Activated T-helper 17 cell treated with anti-CD3 and anti-CD28 coated beads, Interleukin-2, amount 50 U/mL, for 72 hours (primary cell): ENCODE results near the gene DPP8. TPM values are rescaled to one million over a fixed set of nuclear protein-coding genes. Genes with fewer than 3 reads are reported as not detected.

Source experiments
- ATAC-seq: fragments of 150-1000 bp; cut with Tn5 transposase; replicated peaks from 2 replicates; pipeline ENCODE4 v1.10.0; 2021; ENCODE audit warnings: mild to moderate bottlenecking, moderate library complexity
- H3K27ac Mint-ChIP-seq: one replicate; pipeline ENCODE4 v1.8.0; 2022; ENCODE audit warnings: mixed read lengths
- H3K27me3 Mint-ChIP-seq: one replicate; pipeline ENCODE4 v1.8.0; 2022; ENCODE audit warnings: mixed read lengths
- H3K36me3 Mint-ChIP-seq: one replicate; pipeline ENCODE4 v1.8.0; 2022; ENCODE audit warnings: low read depth, mild to moderate bottlenecking, mixed read lengths
- H3K4me1 Mint-ChIP-seq: one replicate; pipeline ENCODE4 v1.8.0; 2022; ENCODE audit warnings: mixed read lengths
- H3K4me3 Mint-ChIP-seq: one replicate; pipeline ENCODE4 v1.8.0; 2022; ENCODE audit warnings: mild to moderate bottlenecking, mixed read lengths
- H3K9me3 Mint-ChIP-seq: one replicate; pipeline ENCODE4 v1.8.0; 2022; ENCODE audit warnings: mixed read lengths
- total RNA-seq, 2 donors: library from RNA; stranded (reverse); gene quantifications; one replicate each; pipeline ENCODE4 v1.2.3, GENCODE V29; 2022

Gene DPP8
- total RNA-seq, 2 donors from 2014 or later = 30.7 to 31.4 TPM

DNA sequence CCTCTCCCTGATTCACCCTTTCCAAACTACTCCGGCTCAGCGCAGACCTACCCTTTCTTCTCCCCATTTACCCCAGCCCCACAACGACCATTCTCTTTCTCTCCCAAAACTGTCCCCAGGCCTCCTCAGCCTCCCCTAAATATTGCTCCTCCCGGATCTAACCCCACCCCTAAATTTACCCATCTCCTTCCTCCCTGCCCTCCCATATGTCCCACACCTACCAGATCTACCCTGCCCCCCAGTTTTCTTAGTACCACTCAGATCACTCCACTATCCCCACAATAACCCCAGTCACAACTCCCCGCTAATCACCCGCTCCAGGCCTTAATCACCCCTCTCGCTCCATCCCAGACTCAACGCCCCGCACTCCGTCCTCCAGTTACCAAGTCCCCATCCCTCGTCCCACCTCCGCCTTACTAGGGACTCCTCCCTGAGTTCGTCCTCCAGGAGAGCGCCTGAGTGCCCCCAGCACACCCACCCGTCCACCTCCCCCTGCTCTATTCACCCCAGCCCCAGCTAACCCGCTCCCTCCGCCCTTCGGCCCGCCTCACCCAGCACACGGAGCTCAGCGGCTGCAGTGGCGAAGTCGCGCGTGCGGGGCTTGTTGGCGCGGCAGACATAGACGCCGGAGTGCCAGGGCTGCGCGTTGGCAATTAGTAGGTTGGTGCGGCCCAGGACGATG is 121.1 kb downstream of the DPP8 start:
- Mint-ChIP-seq H3K27me3 (peaks cover 61% of the 10 kb centered on the region), H3K27ac (no peak overlapping the region), H3K4me1 (peaks cover 5% of the 10 kb centered on the region), H3K9me3 (no peaks in the 10 kb centered on the region), H3K36me3 (no peaks in the 10 kb centered on the region), H3K4me3 (no peak overlapping the region)
- ATAC-seq = no peak

DNA sequence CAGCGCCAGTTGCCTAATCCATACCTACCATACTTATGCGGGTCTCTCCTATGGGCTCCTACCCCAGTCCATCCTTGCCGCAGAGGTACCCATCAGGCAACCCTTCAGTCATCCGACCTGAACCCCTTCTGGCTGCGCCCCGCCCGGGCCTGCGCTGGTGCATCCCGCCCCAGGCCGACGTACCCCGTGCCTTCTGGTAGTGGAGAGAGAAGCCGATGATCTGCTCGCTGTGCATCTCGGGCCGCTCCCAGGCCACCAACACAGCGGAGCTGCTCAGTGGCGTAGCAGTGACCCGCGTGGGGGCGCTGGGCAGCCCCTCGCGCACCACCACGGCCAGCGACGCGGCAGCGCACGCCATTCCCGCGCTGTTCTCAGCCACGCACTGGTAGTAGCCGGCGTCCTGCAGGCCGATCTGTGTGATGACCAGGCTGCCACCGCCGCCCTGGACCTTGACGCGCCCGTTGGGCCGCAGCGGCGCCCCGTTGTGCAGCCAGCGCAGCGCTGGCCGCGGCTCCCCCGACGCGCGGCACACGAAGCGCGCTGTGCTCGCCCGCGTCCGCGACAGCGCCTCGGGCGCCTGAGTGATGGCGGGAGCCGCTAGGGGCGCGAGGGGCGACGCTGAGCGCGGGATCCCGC is 121.8 kb downstream of the DPP8 start:
- peaks cover 5% of the 10 kb centered on the region for H3K4me1 Mint-ChIP-seq
- H3K9me3 Mint-ChIP-seq = no peaks in the 10 kb centered on the region
- no peaks in the 10 kb centered on the region for H3K36me3 Mint-ChIP-seq
- no peak for ATAC-seq
- H3K4me3 Mint-ChIP-seq = no peak overlapping the region
- no peak overlapping the region for H3K27ac Mint-ChIP-seq
- peaks cover 56% of the 10 kb centered on the region for H3K27me3 Mint-ChIP-seq

GRCh38 chr15:65394936-65395335 is 122.6 kb downstream of the DPP8 start:
- ATAC-seq = no peak
- Mint-ChIP-seq H3K4me1 (peaks cover 5% of the 10 kb centered on the region), H3K27ac (no peak overlapping the region), H3K9me3 (no peaks in the 10 kb centered on the region), H3K27me3 (peaks cover 52% of the 10 kb centered on the region), H3K36me3 (no peaks in the 10 kb centered on the region), H3K4me3 (no peak overlapping the region)

DNA sequence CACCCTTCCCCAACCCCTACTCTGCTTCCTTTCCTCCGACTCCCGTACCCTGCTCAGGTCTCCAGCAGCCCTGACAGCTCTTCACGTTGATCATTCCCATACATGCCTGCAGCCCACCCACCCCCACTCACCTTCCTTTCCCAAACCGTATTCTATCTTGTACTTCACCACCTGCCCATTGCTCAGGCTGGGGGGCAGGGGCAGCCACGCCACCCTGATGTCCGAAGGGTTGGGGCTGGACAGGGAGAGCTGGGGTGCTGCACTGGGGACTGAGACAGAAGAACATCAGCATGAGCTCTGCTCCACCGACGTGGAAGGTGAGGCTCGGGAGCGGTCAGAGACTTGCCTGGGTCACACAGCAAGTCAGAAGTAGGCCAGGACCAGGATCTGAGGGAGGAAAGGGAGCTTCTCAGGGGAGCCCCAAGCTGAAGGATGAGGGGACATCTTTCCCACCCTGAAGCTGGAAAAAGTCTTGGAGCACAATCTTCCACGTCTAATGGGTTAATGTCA is 123.2 kb downstream of the DPP8 start:
- H3K9me3 Mint-ChIP-seq = no peaks in the 10 kb centered on the region
- H3K36me3 Mint-ChIP-seq = no peaks in the 10 kb centered on the region
- no peak for ATAC-seq
- H3K4me1 Mint-ChIP-seq = peaks cover 5% of the 10 kb centered on the region
- H3K27ac Mint-ChIP-seq = no peak overlapping the region
- H3K27me3 Mint-ChIP-seq = peaks cover 53% of the 10 kb centered on the region
- H3K4me3 Mint-ChIP-seq = no peak overlapping the region

- Mint-ChIP-seq H3K36me3 (no peaks in the 10 kb centered on the region), H3K27ac (no peak overlapping the region), H3K4me3 (no peak overlapping the region), H3K4me1 (peaks cover 5% of the 10 kb centered on the region), H3K9me3 (no peaks in the 10 kb centered on the region), H3K27me3 (peaks cover 52% of the 10 kb centered on the region)
- ATAC-seq = no peak
These were observed 123.9 kb downstream of the DPP8 start for GRCh38 chr15:65393557-65393956.

DNA sequence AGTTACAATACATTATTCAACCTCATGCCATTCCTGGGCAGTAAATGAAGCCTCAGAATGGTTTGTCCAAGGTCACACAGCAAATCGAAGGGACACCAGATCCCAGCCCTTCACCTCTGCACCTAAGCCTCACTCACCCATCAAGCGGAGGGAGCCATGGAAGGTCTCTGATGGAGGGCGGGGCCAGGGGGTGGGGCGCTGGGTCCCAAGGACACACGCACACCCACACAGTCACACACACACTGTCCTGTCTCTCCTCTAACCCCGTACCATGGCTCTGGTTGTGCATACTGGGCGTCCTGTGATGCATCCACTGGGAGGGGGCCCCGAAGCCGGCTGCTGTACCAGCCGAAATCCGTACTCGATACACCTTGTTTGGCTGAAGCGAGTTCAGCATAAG is 124.4 kb downstream of the DPP8 start:
- Mint-ChIP-seq H3K4me1 (peaks cover 5% of the 10 kb centered on the region), H3K27me3 (peaks cover 52% of the 10 kb centered on the region), H3K9me3 (no peaks in the 10 kb centered on the region), H3K27ac (no peak overlapping the region), H3K36me3 (no peaks in the 10 kb centered on the region), H3K4me3 (no peak overlapping the region)
- ATAC-seq = no peak

Other genes with a start within 250 kb of the DPP8 start
- gene PARP16, start 230.8 kb downstream of the DPP8 start, total RNA-seq = 10 to 100 TPM; 19.8 to 22.0 TPM
- gene RNU5A-1, start 221.6 kb downstream of the DPP8 start, total RNA-seq = not detected
- gene RNU5B-1, start 213.0 kb downstream of the DPP8 start, total RNA-seq = 10 to 100 TPM in 1 of 2 donors, not detected in 1; 14.1 TPM
- not detected for gene IGDCC3, start 139.7 kb downstream of the DPP8 start, total RNA-seq
- gene IGDCC4, start 94.7 kb downstream of the DPP8 start, total RNA-seq = under 1 TPM; 0.15 to 0.66 TPM
- gene HACD3, start 12.8 kb upstream of the DPP8 start, total RNA-seq = 10 to 100 TPM; 24.9 to 44.7 TPM
- gene INTS14, start 93.4 kb upstream of the DPP8 start, total RNA-seq = 10 to 100 TPM; 40.0 to 77.6 TPM
- gene SLC24A1, start 104.2 kb upstream of the DPP8 start, total RNA-seq = 1 to 10 TPM; 2.9 to 3.3 TPM